Measurements from ENCODE around the gene MYL6B.
"Not testable (repeated sequence)": the region's sequence is repeated elsewhere in the genome, so short reads cannot be mapped to it uniquely, and the experiment has no call there.

The MYL6B gene

DNA sequence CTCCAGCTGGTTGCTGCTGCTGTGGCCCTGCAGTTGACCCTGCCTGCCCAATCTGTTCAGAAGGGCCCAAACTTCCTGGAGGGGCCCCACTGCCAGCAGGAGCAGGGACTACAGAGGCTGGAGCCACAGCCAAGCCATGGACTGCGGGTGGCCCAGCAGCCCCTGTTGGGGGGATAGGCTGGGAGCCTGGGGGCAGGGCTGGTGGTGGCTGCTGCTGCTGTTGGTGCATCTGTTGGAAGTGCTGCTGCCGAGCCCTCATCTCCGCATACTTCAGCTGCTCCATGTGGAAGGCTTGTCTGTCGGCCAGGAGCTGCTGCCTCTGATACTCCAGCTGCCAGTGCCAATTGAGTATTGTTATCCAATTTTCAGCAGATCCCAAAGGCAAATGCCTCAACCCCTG is 13.0 kb downstream of the MYL6B start:
- no peak for DNase-seq (ENCODE audit: low spot score)

DNA sequence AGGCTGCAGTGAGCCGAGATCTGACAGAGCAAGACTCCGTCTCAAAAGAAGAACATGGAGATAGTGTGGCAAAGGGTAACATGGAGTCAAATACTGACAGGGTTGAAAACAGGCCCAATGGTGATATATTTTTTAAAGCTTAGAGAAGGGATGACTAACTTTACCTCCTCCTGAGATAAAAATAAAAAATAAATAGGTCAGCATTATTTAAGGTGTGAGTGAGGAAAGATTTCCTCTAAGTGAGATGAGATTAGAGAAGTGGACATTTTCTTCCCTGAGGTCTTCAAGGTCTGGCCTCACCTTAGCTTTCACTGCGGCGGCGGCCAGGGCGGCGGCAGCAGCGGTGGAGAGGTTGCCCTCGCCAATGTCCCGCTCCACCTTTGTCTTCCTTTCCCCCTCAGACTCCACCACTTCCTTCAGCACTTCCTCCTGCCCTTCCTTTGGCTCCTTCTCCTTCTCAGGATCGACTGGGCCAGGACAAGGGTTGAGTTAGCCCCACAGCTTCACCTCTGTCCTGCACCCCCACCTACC is 16.9 kb downstream of the MYL6B start:
- no peak for DNase-seq (ENCODE audit: low spot score)

DNA sequence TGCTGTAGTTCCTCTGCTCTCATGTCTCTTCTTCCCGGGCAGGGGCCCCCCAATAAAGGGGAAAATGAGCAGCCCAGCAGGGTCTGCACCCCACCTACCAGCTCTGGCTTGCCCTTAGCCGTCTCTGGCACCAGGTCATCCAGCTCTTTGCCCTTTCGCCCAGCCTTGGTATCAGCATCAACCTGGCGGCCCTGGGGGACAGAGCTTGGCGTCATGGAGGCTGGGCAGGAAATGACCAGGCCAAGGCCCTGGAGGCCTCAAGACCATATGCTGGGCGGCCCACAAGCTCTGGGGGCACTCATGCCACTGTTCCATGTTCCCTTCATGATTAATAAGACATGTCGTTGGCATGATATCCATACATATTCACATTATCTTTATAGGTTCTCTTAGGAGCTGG is 20.5 kb downstream of the MYL6B start:
- DNase-seq (ENCODE audit: low spot score), result no peak

DNA sequence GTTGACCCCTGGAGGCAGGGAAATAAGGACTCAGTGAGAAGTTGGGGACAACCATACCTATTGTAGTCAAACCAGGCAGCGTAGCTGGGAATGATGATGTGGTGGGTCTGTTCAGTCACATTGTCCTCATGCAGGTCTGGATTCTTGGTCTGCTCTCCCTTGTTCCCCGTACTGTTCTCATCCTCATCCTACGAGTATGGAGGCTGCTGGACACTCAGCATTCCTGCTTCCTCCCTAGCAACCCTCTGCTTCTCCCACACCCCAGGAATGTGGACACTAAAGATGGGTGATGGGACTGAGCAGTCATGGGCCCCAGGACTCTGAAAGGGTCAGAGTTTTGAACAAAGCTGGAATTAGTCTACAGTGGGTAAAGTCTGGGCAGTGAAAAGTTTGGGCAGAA is 26.0 kb downstream of the MYL6B start:
- no peak for DNase-seq (ENCODE audit: low spot score)

DNA sequence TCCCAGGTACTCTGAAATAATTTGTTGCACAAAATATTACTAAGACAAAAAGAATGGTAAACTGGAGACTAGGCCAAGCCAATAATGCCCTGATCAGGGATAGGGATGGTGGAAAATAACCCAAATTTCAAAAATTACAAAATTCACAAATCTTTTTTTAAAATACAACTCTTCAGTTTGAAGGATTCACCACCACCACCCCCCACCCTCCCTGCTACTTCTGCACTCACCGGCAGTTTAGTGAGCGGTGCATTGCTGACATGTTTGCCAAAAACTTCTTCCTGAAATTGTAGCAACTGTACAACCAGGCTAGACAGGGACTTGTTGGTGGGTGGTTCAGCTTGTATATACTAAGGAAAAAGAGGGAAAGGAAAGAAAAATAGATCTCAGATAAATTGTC is 34.6 kb downstream of the MYL6B start:
- no peak for DNase-seq (ENCODE audit: low spot score)

DNA sequence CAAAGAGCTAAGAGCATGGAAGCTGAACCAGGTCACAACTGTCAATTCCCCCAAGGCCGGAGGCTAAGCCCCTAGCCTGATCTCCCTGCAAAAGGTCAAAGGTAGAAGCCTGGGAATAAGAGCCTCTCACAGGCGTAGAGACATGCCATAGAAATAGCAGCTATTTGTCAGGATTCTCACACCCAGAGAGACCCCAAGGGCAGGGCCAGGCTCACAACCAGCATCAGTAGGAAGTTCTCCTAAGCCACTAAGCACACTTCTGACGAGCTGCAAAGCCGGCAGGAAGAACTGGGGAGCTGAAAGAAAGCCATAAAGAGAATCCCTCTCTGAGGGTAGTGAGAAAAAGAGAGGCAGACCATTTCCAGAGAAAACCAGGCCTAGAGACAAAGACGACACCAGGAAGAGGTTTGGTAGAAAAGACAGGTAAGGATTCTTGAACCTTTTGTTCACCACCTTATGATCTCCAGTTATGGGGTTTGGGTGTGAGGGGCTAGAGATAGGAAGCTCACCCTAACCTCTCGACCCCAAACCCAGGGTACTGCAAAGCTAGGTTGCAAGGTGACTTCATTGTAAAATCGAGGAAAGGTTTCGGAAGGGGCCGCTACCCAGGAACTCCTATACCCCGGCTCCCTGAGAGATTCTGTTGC is 35.9 kb downstream of the MYL6B start:
- DNase-seq (ENCODE audit: low spot score), result no peak

DNA sequence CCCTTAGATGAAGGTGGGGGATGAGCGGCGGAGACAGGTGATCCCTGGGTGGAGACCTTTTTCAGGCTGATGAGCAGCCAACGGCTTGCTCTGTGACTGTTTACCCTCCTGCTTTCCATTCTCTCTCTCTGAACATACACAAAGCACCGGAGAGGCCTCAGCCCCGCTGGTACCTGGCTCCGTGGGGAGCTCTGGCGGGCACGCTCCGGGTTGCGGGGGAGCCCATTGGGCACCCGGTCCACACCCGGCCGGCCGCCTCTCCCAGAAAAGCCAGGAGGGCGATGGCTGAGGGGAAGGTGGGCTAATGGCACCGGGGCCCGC is 36.4 kb downstream of the MYL6B start:
- peak; percentile 29 for DNase-seq (ENCODE audit: low spot score)

DNA sequence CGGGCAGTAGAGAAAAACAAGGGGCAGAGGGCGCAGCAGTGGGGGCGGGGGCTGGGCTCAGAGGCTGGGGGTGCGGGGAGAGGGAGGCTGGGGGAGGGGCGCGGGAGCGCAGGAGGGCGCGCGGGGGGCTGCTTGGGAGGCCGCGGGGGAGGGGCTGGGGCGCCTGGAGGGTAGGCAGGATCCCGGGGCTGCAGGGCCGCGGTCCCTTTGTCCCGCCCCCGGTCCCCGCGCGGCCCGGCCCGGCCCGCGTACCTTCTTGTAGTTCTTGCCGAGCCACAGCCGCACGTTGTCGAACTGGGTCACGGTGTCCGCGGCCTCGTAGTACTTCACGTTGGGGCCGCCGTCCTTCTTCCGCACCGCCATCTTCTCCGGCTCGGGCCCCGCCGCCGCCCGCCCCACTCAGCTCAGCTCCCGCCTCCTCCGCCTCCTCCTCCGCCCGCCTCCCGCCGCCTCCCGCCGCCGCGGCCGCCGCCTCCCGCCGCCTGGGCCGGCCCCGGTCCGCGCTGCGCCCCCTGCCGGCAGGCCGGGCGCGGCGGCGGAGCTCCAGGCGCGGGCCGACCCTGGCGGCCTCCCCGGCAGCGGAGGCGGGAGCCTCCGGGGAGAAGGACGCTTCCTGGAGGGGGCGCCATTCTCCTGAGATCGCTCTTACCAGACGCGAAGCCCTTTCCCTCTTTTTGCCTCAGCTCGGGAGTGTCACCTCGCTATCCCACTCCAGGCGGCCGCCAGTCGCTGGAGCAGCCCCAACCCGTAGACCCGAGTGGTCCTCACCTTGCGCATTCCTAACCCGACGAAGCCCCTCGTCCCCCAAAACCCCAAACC is 36.9 kb downstream of the MYL6B start, which contains the start of gene SMARCC2:
SMARCC2 (minus strand) TSS at position 385 of the 819 bp plus-strand sequence; CDS start at position 363, 22 bp downstream.
- DNase-seq (ENCODE audit: low spot score), result peak; percentile 80

DNA sequence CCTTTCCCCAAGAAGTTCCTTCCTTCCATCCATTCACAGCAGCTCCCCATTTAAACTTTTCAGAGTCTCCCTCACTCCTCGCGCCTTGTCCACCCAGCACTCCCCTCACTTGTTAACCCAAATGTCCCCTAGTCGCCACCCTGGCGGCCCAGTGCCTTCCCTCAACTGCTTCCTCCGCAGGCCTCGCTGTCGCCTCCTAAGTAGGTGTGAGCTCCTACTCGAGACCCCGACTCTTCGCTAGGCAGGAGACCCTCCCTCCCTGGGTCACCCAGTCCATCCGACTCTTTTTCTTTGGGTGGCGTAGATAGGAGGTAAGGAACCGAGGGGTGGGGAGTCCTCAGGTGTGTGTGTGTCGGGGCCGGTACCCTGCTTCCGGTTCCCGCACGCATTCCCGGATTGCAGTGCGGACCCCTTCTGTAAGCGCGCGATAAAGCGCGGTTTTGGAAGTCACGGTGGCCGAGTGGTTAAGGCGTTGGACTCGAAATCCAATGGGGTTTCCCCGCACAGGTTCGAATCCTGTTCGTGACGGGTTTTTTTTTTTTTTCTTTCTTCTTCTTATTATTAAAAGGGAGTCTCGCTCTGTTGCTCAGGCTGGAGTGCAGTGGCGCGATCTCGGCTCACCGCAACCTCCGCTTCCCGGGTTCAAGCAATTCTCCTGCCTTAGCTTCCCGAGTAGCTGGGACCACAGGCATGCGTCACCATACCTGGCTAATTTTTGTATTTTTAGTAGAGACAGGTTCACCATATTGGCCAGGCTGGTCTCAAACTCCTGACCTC is 37.7 kb downstream of the MYL6B start:
- peak; percentile 79 for DNase-seq (ENCODE audit: low spot score)

DNA sequence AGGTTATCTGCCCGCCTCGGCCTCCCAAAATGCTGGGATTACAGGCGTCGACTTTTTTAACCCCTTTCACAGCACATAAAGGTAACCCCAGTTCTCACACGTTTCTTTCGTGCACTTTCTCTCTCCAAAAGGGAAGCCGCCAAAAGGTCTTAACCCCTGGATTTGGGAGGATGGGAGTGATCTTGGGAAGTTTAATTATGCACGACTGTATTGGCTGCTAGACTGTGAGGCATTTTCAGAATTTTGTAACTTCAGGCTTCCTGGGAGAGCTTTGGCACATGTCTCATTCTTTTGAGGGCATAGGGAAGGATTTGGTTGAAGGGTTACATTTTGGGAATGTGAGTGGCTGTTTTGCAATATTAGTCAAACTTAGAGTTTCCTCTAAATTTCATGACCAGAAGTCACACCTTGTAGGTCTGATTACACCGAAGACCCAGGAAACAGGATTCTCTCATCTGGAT is 38.3 kb downstream of the MYL6B start:
- no peak for DNase-seq (ENCODE audit: low spot score)

DNA sequence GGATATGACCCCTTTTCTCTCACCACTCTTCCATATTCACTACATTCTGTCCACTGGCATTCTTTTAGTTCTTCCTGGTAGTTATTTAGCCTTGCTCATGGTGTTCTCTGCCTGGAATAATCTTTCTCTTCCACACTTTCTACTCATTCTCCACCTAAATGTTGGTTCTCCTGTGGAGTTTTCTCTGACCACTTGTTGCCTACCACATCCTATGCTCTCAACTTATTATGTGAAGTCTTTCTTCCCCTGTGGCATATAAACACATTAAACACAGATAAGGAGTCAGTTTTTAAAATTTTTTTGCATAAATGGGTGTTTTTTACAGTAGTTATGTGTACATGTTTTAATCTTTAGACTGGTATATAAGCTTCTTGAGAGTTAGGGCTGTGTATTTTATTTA is 40.2 kb downstream of the MYL6B start:
- no peak for DNase-seq (ENCODE audit: low spot score)

DNA sequence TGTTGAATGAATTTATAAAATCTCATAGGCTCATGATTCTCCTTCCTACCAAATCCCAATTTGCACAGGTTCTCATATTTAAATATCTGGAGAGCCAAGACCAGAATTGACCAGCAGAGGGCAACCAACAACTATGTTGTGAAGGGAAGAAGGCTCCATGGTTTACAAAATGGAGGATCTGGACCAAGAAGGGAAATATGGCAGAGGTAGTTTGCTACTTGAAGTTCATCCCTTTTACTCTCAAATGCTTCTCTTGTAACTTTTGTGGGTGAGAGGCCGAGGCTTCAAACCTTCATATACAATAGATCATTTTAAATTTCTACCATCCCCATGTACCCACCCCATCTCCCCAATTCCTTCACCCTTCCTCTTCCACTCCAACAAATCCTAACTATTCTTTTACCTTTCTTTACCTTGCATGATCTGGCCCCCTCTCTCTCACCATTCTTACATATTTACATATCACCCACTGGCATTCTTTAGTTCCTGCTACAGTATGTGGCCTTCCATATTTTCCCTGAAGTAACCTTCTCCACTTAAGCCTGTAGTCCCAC is 40.7 kb downstream of the MYL6B start:
- peak; percentile 66 for DNase-seq (ENCODE audit: low spot score)

DNA sequence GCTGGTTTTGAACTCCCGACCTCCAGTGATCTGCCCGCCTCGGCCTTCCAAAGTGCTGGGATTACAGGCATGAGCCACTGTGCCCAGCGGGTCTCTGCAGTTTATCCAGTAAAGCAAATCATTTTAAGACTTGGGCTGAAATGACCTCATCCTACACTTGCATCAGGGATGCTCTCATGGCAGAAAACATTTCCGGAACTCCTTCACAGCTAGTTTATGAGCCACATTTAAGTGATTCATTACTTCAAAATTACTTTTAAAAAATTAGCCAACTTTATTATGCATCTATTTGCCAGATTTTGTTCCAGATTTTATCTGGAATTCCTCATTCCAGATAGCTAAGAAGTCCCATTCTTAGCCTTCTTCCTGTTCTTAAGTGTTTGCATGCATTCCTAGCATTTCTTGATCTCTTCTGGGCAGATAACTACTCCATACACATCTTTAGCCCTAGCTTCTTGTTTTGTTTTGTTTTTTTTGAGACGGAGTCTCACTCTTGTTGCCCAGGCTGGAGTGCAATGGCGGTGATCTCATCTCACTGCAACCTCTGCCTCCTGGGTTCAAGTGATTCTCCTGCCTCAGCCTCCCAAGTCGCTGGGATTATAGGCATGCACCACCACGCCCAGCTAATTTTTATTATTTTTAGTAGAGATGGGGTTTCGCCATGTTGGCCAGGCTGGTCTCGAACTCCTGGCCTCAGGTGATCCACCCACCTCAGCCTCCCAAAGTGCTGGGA is 44.6 kb downstream of the MYL6B start:
- DNase-seq (ENCODE audit: low spot score), result not testable (repeated sequence)

DNA sequence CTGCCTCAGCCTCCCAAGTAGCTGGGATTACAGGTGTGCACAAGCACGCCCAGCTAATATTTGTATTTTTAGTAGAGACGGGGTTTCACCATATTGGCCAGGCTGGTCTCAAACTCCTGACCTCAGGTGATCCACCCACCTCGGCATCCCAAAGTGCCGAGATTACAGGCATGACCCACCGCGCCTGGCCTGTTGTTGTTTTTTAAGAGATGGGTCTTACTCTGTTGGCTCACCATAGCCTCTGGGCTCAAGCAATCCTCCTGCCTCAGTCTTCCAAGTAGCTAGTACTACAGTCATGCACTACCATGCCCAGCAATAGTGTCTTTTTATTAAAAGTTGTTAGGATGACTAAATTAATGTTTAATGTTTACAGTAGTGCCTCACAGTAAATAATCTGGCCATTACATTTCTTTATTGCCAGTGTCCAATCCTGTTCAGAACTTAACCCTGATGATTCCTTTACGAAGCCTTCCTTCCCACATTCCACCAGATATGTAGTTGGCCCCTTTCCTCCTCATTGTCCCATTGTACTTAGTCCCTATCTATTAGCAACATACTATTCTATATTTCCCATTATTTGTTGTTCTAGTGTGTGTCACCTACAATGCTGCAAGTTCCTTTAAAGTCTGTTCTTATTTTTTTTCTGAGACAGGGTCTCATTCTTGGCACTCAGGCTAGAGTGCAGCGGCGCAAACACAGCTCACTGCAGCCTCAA is 45.7 kb downstream of the MYL6B start:
- no peak for DNase-seq (ENCODE audit: low spot score)

DNA sequence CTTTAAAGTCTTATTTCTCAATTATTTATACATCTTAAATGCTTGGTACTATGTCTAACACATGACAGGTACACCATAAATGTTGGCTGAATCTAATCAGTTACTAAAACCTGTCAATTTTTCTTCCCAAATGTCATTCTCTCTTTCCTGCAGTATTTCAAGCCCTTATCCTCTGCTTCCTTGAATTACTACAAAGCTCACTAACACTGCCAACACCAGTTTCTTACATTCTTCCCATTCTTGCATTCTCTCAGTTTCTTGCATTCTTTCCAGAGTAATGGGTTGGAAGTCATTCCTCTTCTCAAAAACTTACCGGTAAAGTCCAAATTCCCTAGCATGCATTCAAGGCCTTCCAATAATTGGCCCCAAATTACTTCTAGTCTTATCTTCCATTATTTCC is 46.4 kb downstream of the MYL6B start:
- no peak for DNase-seq (ENCODE audit: low spot score)

DNA sequence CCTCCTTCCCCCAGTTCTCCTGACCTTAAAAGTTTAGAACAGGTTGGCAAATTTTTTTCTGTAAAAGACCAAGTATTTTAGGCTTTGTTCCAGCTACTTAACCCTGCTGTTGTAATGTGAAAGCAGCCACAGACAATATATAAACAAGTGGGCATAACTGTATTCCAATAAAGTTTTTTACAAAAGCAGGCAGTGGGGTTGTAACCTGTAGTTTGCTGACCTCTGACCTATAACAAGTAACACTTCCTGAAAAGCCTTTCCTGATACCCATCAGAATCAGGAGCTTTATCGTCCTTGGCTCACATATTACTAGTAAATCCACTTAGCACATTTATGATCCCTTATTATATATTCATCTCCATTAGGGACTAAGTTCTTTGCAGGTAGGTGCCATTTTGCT is 50.0 kb downstream of the MYL6B start:
- no peak for DNase-seq (ENCODE audit: low spot score)

DNA sequence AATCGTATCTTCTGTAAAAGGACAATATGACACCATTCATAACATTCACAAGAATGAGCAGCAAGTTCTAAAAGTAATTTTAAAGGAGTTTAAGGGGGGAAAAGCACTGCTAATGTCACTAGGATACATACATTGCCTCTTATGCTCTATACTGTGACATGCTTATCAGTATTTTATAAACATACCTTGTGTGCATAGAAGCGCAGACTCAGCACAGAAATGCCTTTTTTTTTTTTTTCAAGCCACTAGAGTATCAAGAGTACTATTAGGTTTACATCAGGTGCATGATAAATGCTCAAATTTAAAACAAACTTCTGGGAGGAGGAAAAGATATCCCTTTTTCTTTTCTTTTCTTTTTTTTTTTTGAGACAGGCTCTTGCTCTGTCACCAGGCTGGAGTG is 50.5 kb downstream of the MYL6B start:
- DNase-seq (ENCODE audit: low spot score), result no peak

DNA sequence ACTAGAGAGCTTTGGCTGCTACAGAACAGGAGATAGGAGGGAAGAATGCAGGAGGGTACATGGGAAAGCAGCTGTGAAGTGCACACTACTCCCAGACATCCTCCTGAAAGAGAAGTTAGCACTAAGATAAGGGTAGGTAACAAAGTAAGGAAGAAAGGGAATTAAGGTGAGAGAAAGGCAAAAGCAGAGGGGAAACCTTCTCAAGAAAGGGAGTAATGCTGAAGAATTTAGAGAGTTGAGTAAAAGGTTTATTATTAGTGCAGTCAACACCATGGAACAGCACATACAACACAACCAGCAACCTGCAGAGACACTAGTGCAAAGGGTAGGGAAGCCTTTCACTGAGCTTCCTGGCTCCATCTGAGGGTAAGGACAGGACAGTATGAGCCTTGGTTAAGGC is 51.9 kb downstream of the MYL6B start:
- no peak for DNase-seq (ENCODE audit: low spot score)

DNA sequence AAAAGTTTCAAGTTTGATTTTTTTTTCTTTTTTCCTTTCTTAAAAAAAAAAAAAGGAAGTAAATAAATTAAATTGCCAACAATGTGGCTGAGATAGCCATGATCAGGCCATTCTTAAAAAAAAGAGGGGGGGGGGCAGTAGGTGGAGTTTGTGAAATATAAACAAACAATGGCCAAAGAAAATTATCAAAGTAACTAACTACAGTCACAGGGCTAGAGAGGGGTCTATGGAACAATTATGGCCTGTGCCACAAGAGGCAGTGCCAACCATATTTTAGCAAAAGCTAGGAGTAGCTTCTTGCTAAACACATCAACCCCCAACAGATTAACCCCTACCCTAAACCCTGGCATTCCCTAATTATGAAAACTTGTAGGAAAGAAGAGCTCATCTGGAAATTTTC is 53.1 kb downstream of the MYL6B start:
- no peak for DNase-seq (ENCODE audit: low spot score)

DNA sequence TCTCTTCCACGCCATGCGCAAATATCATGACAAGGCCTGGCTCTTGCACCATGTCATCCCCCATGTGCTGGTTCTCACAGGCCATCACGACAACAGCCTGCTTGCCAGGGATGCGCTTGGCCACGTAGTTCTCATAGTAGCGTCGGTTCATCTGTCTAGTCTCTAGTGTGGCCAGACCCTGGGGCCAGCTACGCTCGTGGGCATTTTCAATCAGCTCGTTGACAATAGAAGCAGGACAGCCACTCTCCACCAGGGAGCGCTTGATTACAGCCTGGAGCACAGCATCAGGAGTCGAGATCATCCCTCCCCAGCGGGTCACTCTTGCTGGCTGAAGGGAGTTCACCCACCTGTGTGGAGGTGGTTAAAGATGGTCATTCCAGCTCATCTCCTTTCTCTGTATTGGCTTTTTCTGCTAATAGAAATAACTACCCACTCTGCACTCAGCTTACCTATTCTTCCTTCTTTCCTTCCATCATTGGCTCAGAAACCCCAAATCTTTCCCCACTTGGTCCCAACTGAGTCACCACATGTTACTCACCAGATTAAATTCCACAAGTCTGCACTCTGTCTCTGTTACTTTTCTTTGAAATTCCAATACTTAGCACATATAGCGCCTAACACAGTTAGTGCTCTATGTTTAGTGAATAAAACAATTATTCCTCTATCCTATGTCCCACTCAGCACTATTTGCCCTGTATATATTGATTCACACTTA is 54.2 kb downstream of the MYL6B start:
- DNase-seq (ENCODE audit: low spot score), result peak; percentile 66
